Fibroblast of peridontal ligament (primary cell): ENCODE measurements around the gene ICOS.

Experiments
- DNase-seq: peaks from one replicate; pipeline ENCODE4 v3.0.0-alpha.2; 2010; ENCODE audit errors: extremely low read depth

Gene ICOS

GRCh38 chr2:204010628-204011560 is 74.3 kb downstream of the ICOS start:
- DNase-seq: no peak
